ENCODE measurements around the gene KCNK10.

GRCh38 chr14:88359500-88359899 lies 36.4 kb upstream of the KCNK10 start:
- TF ChIP-seq CTCF (IDR thresholded peaks at IDR 0.05) = no peak
- TF ChIP-seq ZSCAN18 (CRISPR knock-in tag; IDR thresholded peaks at IDR 0.05) = no peak
- TF ChIP-seq E2F4 (CRISPR knock-in tag; IDR thresholded peaks at IDR 0.05; ENCODE audit: borderline replicate concordance, low read depth) = no peak
- TF ChIP-seq MAX (CRISPR knock-in tag; IDR thresholded peaks at IDR 0.05) = no peak
- no peak for TF ChIP-seq ATF2 (CRISPR knock-in tag; IDR thresholded peaks at IDR 0.05; ENCODE audit: borderline replicate concordance, low read depth)
- TF ChIP-seq AFF4 (CRISPR knock-in tag; IDR thresholded peaks at IDR 0.05; ENCODE audit: borderline replicate concordance) = no peak
- TF ChIP-seq TCF7 (CRISPR knock-in tag; IDR thresholded peaks at IDR 0.05; ENCODE audit: low read depth) = no peak
- no peak for TF ChIP-seq USF1 (CRISPR knock-in tag; IDR thresholded peaks at IDR 0.05)
- TF ChIP-seq E2F1 (CRISPR knock-in tag; IDR thresholded peaks at IDR 0.05) = no peak
- TF ChIP-seq KAT7 (CRISPR knock-in tag; IDR thresholded peaks at IDR 0.05; ENCODE audit: borderline replicate concordance) = no peak
- no peak for TF ChIP-seq USF2 (CRISPR knock-in tag; IDR thresholded peaks at IDR 0.05)
- TF ChIP-seq MLX (CRISPR knock-in tag; IDR thresholded peaks at IDR 0.05) = no peak
- no peak for TF ChIP-seq NR2C2 (CRISPR knock-in tag; IDR thresholded peaks at IDR 0.05)
